ENCODE measurements around the gene EFNA3.

Gene EFNA3

GRCh38 chr1:155078469-155079209, at the start of gene EFNA3:
TSS of gene EFNA3 (plus strand) at chr1:155078837. CDS start at chr1:155078942, 105 bp downstream.
- peak; percentile 45 for DNase-seq

- no peak for DNase-seq
These were observed 49.0 kb upstream of the EFNA3 start for GRCh38 chr1:155029513-155030242.

DNA sequence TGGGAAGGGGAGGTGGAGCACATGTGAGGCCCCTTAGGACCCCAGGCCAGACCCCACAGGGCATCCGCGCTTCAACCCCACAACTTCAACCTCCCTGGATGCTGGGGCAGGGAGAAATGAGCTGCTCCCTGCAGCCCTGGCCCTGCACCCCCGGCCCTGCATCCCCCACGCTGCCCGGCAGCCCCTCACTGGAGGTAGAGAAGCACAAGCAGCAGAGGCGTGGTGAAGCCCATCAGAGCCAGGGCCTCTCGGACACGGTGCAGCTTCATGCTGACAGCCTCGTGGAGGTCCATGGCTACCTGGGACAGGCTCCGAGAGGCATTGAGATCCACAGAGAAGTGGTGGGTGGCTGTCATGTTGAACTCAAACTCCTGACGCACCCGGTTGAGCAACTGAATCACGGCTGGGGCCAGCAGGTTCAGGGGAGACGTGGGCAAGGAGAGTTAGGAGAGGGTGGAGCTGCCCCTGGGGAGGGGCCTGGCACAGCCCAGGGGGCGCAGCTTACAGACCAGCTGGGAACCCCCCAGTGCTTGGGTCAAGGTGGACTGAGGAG, 48.3 kb upstream of the EFNA3 start:
- DNase-seq, result no peak

DNA sequence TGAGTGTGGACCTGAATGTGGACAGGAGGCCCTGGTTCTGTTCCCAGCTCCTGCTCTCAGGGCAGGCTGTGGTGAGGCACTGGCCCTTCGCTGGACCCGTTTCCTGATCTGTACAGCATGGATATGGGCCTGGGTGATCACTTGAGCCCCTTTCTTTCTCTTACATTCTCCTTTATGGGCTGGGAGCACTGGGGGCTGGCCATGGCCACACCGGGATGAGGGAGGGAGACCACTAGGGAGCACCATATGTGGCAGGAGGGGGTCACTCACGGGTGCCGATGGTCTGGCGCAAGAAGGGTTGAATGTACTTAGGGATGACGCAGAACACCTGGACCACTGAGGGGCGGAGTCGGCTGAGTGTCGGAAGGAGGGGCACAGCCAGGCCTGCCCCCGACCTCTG, 47.7 kb upstream of the EFNA3 start:
- DNase-seq, result no peak

GRCh38 chr1:155032886-155033285, 45.8 kb upstream of the EFNA3 start:
- no peak for DNase-seq

GRCh38 chr1:155033524-155033923, 45.1 kb upstream of the EFNA3 start, which contains the start of the genes DCST1 and DCST2:
TSS of gene DCST1 (plus strand) at chr1:155033824. CDS start at chr1:155034037, 213 bp downstream.
TSS of gene DCST2 (minus strand) at chr1:155033781. CDS start at chr1:155033701, 80 bp downstream.
- DNase-seq, result no peak

GRCh38 chr1:155034318-155035208, 44.1 kb upstream of the EFNA3 start:
- no peak for DNase-seq

- no peak for DNase-seq
These were observed 42.7 kb upstream of the EFNA3 start for GRCh38 chr1:155035936-155036335.

DNA sequence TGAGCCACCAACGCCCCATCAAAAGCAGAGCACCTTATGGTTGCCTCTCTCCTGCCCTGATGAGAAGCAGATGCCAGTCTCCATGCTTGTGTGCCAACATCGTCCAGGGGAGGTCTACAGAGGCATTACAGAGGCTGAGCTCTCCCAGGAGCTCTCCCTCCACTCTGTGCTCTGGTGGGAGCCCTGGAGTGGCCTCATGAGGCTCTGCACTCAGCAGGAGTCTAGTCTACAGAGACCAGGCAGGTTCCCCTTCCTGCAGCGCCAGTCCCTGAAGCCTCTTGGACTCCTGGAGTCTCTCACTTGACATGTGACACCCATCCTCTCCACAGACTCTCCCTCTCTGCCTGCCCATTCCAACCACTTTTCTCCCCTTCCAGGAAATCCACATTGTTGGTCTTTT, 41.6 kb upstream of the EFNA3 start:
- no peak for DNase-seq

DNA sequence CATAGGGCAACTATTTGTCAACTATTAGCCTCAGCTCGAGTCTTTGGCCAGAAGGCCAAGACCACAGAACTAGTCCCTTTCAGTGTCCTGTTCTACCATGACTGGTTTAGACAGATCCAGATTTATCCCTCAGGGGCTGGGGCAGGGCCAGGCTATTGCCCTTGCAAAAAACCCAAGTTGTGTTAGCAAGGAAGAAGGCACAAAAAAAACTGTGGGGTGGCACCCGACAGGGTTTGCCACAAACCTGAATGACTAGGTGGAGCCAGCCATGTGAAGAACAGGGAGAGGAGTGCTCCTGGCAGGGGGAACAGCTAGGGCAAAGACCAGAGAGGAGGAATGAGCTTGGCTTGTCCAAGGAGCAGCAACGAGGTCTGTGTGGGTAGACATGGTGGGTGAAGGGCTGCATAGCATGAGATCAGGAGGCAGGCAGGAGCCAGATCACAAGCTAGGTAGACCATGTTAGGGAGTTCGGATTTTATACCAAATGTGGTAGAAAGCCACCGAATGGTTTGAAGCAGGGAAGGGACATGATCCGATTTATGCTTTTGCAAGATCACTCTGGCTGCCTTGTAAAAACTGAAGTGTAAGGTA, 40.7 kb upstream of the EFNA3 start:
- no peak for DNase-seq

GRCh38 chr1:155038602-155039307, 39.9 kb upstream of the EFNA3 start:
- DNase-seq, result no peak

GRCh38 chr1:155039308-155039669, 39.3 kb upstream of the EFNA3 start:
- no peak for DNase-seq

GRCh38 chr1:155040358-155041093, 38.1 kb upstream of the EFNA3 start:
- DNase-seq, result no peak

DNA sequence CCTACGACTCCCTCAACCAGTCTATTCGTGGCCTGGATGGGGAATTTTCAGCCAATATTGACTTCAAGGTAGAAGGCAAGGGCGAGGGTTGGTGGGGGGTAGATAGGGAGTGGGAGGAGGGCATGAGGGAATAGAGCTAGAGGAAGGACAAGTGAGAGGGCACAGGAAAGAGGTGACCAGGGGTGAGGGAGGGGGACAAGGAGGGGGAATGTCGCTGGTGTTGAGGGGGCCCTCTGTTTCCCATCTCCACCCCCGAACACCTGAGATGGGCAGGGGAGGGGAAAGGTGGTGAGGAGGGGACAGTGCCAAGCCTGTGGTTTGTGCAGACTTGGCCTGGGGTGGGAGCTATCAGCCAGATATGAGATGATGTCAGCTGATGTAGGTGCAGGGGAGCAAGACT, 35.8 kb upstream of the EFNA3 start:
- DNase-seq, result no peak

- DNase-seq, result no peak
These were observed 35.3 kb upstream of the EFNA3 start for GRCh38 chr1:155043301-155043702.

DNA sequence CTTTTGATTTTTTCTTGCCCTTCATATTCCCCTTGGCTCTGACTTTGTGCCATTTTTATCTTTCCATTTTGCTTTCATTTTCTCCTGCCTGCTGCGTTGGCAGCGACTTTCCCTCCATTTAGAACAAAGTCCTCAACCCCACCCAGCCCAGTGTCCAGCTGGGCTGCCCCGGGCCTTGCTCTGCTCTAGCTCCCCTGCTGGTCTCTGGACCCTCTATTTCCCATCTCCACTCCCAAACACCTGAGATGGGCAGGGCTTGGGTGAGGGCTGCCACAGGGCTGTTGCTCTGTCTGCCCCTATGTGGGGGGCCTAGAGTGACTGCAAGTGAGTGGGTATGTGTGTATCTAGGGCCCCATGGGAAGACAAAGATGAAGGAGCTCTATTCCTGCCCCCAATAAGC, 34.8 kb upstream of the EFNA3 start:
- DNase-seq, result no peak

GRCh38 chr1:155044365-155044764, 34.3 kb upstream of the EFNA3 start:
- DNase-seq, result no peak

DNA sequence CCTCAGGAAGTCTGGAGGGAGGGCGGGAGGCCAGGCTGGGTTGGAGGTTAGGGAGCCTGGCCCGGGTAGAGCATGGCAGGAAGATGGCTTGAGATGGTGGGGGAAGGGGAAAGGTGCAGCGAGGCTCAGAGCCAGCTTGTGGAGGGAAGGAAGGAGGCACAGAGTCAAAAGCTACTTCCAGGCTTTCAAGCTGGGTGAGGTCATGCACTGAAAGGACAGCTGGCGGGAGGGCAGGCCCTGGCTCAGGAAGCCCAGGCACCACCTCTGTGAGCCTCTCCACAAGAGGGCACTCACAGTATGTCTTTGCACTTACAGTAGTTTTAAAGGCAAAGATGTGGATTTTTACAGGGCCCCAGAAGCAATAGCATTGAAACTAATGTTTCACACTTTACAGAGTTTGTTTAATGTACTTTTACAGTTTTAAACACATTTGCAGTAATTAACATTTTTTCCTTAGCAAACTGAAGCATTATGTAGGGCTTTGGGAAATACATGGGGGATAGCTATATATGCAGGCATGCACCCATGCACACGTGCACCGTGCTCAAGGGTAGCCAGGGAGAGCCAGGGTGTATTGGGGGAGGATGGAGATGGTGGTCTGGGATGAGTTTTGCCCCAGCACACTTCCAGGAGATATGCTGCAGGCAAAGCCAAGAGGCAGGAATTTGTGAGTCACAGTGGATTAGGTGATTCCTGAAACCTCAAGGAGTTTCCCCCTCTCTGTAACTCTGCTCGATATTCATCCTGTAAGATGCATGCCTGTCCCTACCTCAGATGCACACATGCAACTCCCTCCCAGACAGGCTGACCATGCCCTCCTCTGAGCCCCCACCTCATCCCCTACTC, 33.6 kb upstream of the EFNA3 start:
- peak; percentile 64 for DNase-seq

GRCh38 chr1:155048449-155049334, 29.9 kb upstream of the EFNA3 start:
- no peak for DNase-seq
